HepG2 (cell line): ENCODE results near the gene IL27RA. TPM values are rescaled to one million over a fixed set of nuclear protein-coding genes. Genes with fewer than 3 reads are reported as not detected.
A peak's percentile ranks its signal among the peaks of the same experiment; 100 is the strongest.

ENCODE experiments used
- AKAP8 ChIP-seq: sonication (generic); formaldehyde crosslinking; IDR thresholded peaks from 2 replicates; pipeline ENCODE4 v1.5.1; 2020; ENCODE audit warnings: mild to moderate bottlenecking, missing genetic modification reagents
- BRF2 ChIP-seq: sonication (generic); formaldehyde crosslinking; IDR thresholded peaks from 2 replicates; pipeline ENCODE4 v1.8.1; 2022; ENCODE audit warnings: mild to moderate bottlenecking, missing genetic modification reagents
- CCDC6 ChIP-seq: sonication (generic); formaldehyde crosslinking; IDR thresholded peaks from 2 replicates; pipeline ENCODE4 v1.8.1; 2022; ENCODE audit warnings: mild to moderate bottlenecking, missing genetic modification reagents, moderate library complexity
- CREB1 ChIP-seq, 2 experiments: fragments of 450-650 bp in 1 of 2; IDR thresholded peaks; 2 replicates each; pipeline ENCODE4 v1.6.1; 2016 to 2017; ENCODE audit warnings: control low read depth in 1 of 2, mild to moderate bottlenecking in 1 of 2, missing compliant biosample characterization in 1 of 2, missing genetic modification characterization in 1 of 2
- ELF1 ChIP-seq: sonication (generic); formaldehyde crosslinking; IDR thresholded peaks from 2 replicates; pipeline ENCODE4 v1.4.0; 2020; ENCODE audit warnings: missing genetic modification reagents
- GATA4 ChIP-seq: sonication (generic); IDR thresholded peaks from 2 replicates; pipeline ENCODE4 v1.6.1; 2016; ENCODE audit warnings: antibody characterized with exemption, low read depth, borderline replicate concordance
- GLI4 ChIP-seq: sonication (generic); formaldehyde crosslinking; IDR thresholded peaks from 2 replicates; pipeline ENCODE4 v1.5.1; 2020; ENCODE audit warnings: missing genetic modification reagents, mild to moderate bottlenecking, moderate library complexity, borderline replicate concordance
- HCFC1 ChIP-seq: fragments of 150-350 bp; IDR thresholded peaks from 2 replicates; pipeline ENCODE4 v1.6.1; 2014; ENCODE audit warnings: low read depth, low read length
- MIXL1 ChIP-seq: IDR thresholded peaks from 2 replicates; pipeline ENCODE4 v1.6.1; 2016
- MTF2 ChIP-seq: sonication (generic); formaldehyde crosslinking; IDR thresholded peaks from 2 replicates; pipeline ENCODE4 v1.5.0; 2020; ENCODE audit warnings: missing genetic modification reagents, borderline replicate concordance
- MYNN ChIP-seq: sonication (generic); formaldehyde crosslinking; IDR thresholded peaks from 2 replicates; pipeline ENCODE4 v1.4.0; 2020; ENCODE audit warnings: mild to moderate bottlenecking, low read depth, missing genetic modification reagents
- NFIC ChIP-seq: IDR thresholded peaks from 2 replicates; pipeline ENCODE4 v1.6.1; 2012; ENCODE audit warnings: mild to moderate bottlenecking, low read length, inconsistent platforms
- NONO ChIP-seq, 2 experiments: fragments of 450-650 bp in 1 of 2; sonication (generic) in 1 of 2; formaldehyde crosslinking in 1 of 2; IDR thresholded peaks in 1 of 2; conservative IDR thresholded peaks in 1 of 2; 2 replicates each; pipeline versions ENCODE4 v1.6.1 to v1.8.0; 2017 to 2022; ENCODE audit warnings: mild to moderate bottlenecking in 1 of 2, missing genetic modification reagents in 1 of 2, moderate library complexity in 1 of 2
- TBX2 ChIP-seq: sonication (generic); formaldehyde crosslinking; IDR thresholded peaks from 2 replicates; pipeline ENCODE4 v1.5.0; 2020; ENCODE audit warnings: missing genetic modification reagents, mild to moderate bottlenecking, borderline replicate concordance
- TFAP4 ChIP-seq: sonication (generic); IDR thresholded peaks from 2 replicates; pipeline ENCODE4 v1.6.1; 2016; ENCODE audit warnings: low read depth, borderline replicate concordance
- ZBTB26 ChIP-seq: IDR thresholded peaks from 2 replicates; pipeline ENCODE4 v1.6.1; 2016; ENCODE audit warnings: missing compliant biosample characterization, missing genetic modification reagents, borderline replicate concordance
- ZBTB7A ChIP-seq: sonication (generic); formaldehyde crosslinking; IDR thresholded peaks from 2 replicates; pipeline ENCODE4 v1.8.0; 2022; ENCODE audit warnings: mild to moderate bottlenecking, missing genetic modification reagents
- ZBTB7B ChIP-seq: sonication (generic); formaldehyde crosslinking; IDR thresholded peaks from 2 replicates; pipeline ENCODE4 v1.4.0; 2020; ENCODE audit warnings: missing genetic modification reagents
- ZNF225 ChIP-seq: sonication (generic); formaldehyde crosslinking; IDR thresholded peaks from 2 replicates; pipeline ENCODE4 v1.4.0; 2020; ENCODE audit warnings: mild to moderate bottlenecking, missing genetic modification reagents
- ZNF24 ChIP-seq: fragments of 450-650 bp; IDR thresholded peaks from 2 replicates; pipeline ENCODE4 v1.6.1; 2017; ENCODE audit warnings: antibody characterized with exemption, mild to moderate bottlenecking
- ZNF256 ChIP-seq: sonication (generic); formaldehyde crosslinking; conservative IDR thresholded peaks from 2 replicates; pipeline ENCODE4 v1.4.0; 2020; ENCODE audit warnings: missing genetic modification reagents
- ZNF296 ChIP-seq: sonication (generic); formaldehyde crosslinking; conservative IDR thresholded peaks from 2 replicates; pipeline ENCODE4 v1.5.0; 2020; ENCODE audit warnings: mild to moderate bottlenecking, missing genetic modification reagents
- ZNF30 ChIP-seq: sonication (generic); formaldehyde crosslinking; IDR thresholded peaks from 2 replicates; pipeline ENCODE4 v1.5.0; 2020; ENCODE audit warnings: mild to moderate bottlenecking, missing genetic modification reagents
- ZNF441 ChIP-seq: sonication (generic); formaldehyde crosslinking; IDR thresholded peaks from 2 replicates; pipeline ENCODE4 v1.7.0; 2021; ENCODE audit warnings: missing genetic modification reagents, borderline replicate concordance
- ZNF549 ChIP-seq: sonication (generic); formaldehyde crosslinking; IDR thresholded peaks from 2 replicates; pipeline ENCODE4 v1.5.0; 2020; ENCODE audit warnings: missing genetic modification reagents
- ZNF557 ChIP-seq: sonication (generic); formaldehyde crosslinking; IDR thresholded peaks from 2 replicates; pipeline ENCODE4 v1.4.0; 2020; ENCODE audit warnings: missing genetic modification reagents
- ZNF605 ChIP-seq: sonication (generic); formaldehyde crosslinking; IDR thresholded peaks from 2 replicates; pipeline ENCODE4 v1.8.0; 2022; ENCODE audit warnings: mild to moderate bottlenecking, missing genetic modification reagents
- ZNF672 ChIP-seq: sonication (generic); formaldehyde crosslinking; IDR thresholded peaks from 2 replicates; pipeline ENCODE4 v1.8.1; 2022; ENCODE audit warnings: missing genetic modification reagents
- ZNF678 ChIP-seq: sonication (generic); formaldehyde crosslinking; IDR thresholded peaks from 2 replicates; pipeline ENCODE4 v1.4.0; 2020; ENCODE audit warnings: mild to moderate bottlenecking, missing genetic modification reagents
- polyA plus RNA-seq, 8 experiments: library from polyadenylated mRNA; depleted of rRNA in 3 of 8; stranded (reverse) in 7 of 8; unstranded in 1 of 8; fragments of >200 nt; fragmentation: Illumina TruSeq in 4 of 8; extraction: Trizol in 4 of 8; gene quantifications; 2 replicates each; pipeline versions ENCODE4 v1.2.1 to v1.2.3, GENCODE V29; 2011 to 2016; ENCODE audit warnings: low read depth in 4 of 8, missing spikeins in 1 of 8, mixed read lengths in 1 of 8; ENCODE audit not compliant: insufficient read depth in 1 of 8
- total RNA-seq, 5 experiments: library from RNA; depleted of rRNA; stranded (reverse); fragments of >200 nt; fragmentation: Illumina TruSeq; extraction: Trizol; gene quantifications; 2 replicates each; pipeline ENCODE4 v1.2.3, GENCODE V29; 2016; ENCODE audit warnings: low read depth in 1 of 5

Gene IL27RA
- total and polyA plus RNA-seq, 2 of the 13 experiments (the other 11 are each of a cell fraction or from before 2014, with no cell fraction given) = 3.5 to 8.1 TPM

GRCh38 chr19:14006766-14007562 lies 24.6 kb upstream of the IL27RA start (continued):
- peak; percentile 59; the same call in 1 of the 2 replicates for TF ChIP-seq MTF2 (CRISPR knock-in tag)
- no peak for TF ChIP-seq HCFC1
- TF ChIP-seq TFAP4 = no peak
- no peak for TF ChIP-seq ZNF549 (CRISPR knock-in tag)
- no peak for TF ChIP-seq ZNF557 (CRISPR knock-in tag)
- no peak for TF ChIP-seq BRF2 (CRISPR knock-in tag)
- no peak for TF ChIP-seq ZNF24
- TF ChIP-seq GATA4 = 0 out of 2 replicates have a peak, but pooled peaks have one; percentile 8
- TF ChIP-seq ZNF225 = peak; percentile 46; the same call in 1 of the 2 replicates
- no peak for TF ChIP-seq ZNF672
- no peak; the same call in 1 of the 2 replicates for TF ChIP-seq ZNF256 (CRISPR knock-in tag)
- peak; percentile 65; the same call in 1 of the 2 replicates for TF ChIP-seq ELF1 (CRISPR knock-in tag)
- no peak for TF ChIP-seq ZNF678
- TF ChIP-seq ZBTB26 (CRISPR knock-in tag) = peak; percentile 88
- peak; percentile 25; the same call in 1 of the 2 replicates for TF ChIP-seq GLI4 (CRISPR knock-in tag)
- 0 out of 2 replicates have a peak, but pooled peaks have one; percentile 62 for TF ChIP-seq MYNN (CRISPR knock-in tag)
- TF ChIP-seq ZNF296 = 0 out of 2 replicates have a peak, but pooled peaks have one; percentile 51
- TF ChIP-seq CCDC6 (CRISPR knock-in tag) = peak; percentile 78
- TF ChIP-seq ZBTB7B (CRISPR knock-in tag) = peak; percentile 82; the same call in 1 of the 2 replicates
- 0 out of 2 replicates have a peak, but pooled peaks have one; percentile 51 for TF ChIP-seq ZNF441 (CRISPR knock-in tag)
- peak; percentile 100 for TF ChIP-seq CREB1 (IDR thresholded peaks at IDR 0.05)
- peak; percentile 95 for TF ChIP-seq CREB1 (CRISPR knock-in tag; IDR thresholded peaks at IDR 0.05)
- peak; percentile 72; the same call in 1 of the 2 replicates for TF ChIP-seq ZNF30 (CRISPR knock-in tag)
- no peak for TF ChIP-seq NONO (IDR thresholded peaks at IDR 0.05)
- peak; percentile 80 for TF ChIP-seq NONO (CRISPR knock-in tag; conservative IDR thresholded peaks at IDR 0.05)
- TF ChIP-seq ZNF605 (CRISPR knock-in tag) = peak; percentile 97
- TF ChIP-seq MIXL1 (CRISPR knock-in tag) = no peak
- peak; percentile 87 for TF ChIP-seq TBX2 (CRISPR knock-in tag)
- no peak for TF ChIP-seq NFIC
- no peak; the same call in 1 of the 2 replicates for TF ChIP-seq AKAP8 (CRISPR knock-in tag)
- peak; percentile 74 for TF ChIP-seq ZBTB7A (CRISPR knock-in tag)
